Keratinocyte (primary cell): ENCODE data around the gene CCDC197. TPM values are rescaled to one million over a fixed set of nuclear protein-coding genes. Genes with fewer than 3 reads are reported as not detected.

Experiments
- DNase-seq: peaks from one replicate; pipeline ENCODE4 v3.0.0-alpha.2; 2011; ENCODE audit warnings: low read depth, missing footprints, low spot score
- FAIRE-seq: peaks from 2 replicates; lab custom pipeline; 2011; peaks lifted over from hg19 to GRCh38; lab: Jason Lieb, UNC
- H2AFZ ChIP-seq: 2 replicates; pipeline ENCODE4 v1.6.0; 2012; ENCODE audit warnings: low read length, control low read depth, inconsistent platforms; ENCODE audit not compliant: control insufficient read depth
- H3K27ac ChIP-seq: 2 replicates; pipeline ENCODE4 v1.5.1; 2011; ENCODE audit warnings: low read length; ENCODE audit not compliant: control insufficient read depth, insufficient read depth
- H3K27me3 ChIP-seq: 3 replicates; pipeline ENCODE4 v1.6.0; 2011; ENCODE audit warnings: low read length; ENCODE audit not compliant: control insufficient read depth, insufficient read depth; ENCODE audit errors: extremely low read depth
- H3K36me3 ChIP-seq, 2 experiments: 2 replicates in 1 of 2; 3 replicates in 1 of 2; pipeline ENCODE4 v1.5.1; 2011; ENCODE audit warnings: low read length in 2 of 2, mild to moderate bottlenecking in 1 of 2; ENCODE audit not compliant: control insufficient read depth in 2 of 2, insufficient read depth in 2 of 2; ENCODE audit errors: extremely low read depth in 1 of 2
- H3K4me1 ChIP-seq: 3 replicates; pipeline ENCODE4 v1.5.1; 2011; ENCODE audit warnings: low read length; ENCODE audit not compliant: control insufficient read depth, insufficient read depth; ENCODE audit errors: extremely low read depth
- H3K4me2 ChIP-seq: 3 replicates; pipeline ENCODE4 v1.6.0; 2011; ENCODE audit warnings: low read depth, low read length; ENCODE audit not compliant: control insufficient read depth, insufficient read depth; ENCODE audit errors: extremely low read depth
- H3K4me3 ChIP-seq, 3 experiments: fragments of 200-600 bp in 1 of 3; sonication (generic) in 1 of 3; 2 replicates in 2 of 3; 3 replicates in 1 of 3; pipeline ENCODE4 v1.5.1; 2011 to 2016; ENCODE audit warnings: low read length in 3 of 3, mild to moderate bottlenecking in 3 of 3, control low read depth in 2 of 3, inconsistent platforms in 1 of 3, low read depth in 1 of 3, mixed read lengths in 1 of 3, mixed run types in 1 of 3, moderate library complexity in 1 of 3; ENCODE audit not compliant: control insufficient read depth in 2 of 3, insufficient read depth in 2 of 3; ENCODE audit errors: extremely low read depth in 1 of 3
- H3K79me2 ChIP-seq: 2 replicates; pipeline ENCODE4 v1.6.0; 2012; ENCODE audit warnings: low read length; ENCODE audit not compliant: control insufficient read depth, insufficient read depth
- H3K9ac ChIP-seq: 3 replicates; pipeline ENCODE4 v1.6.0; 2011; ENCODE audit warnings: low read length; ENCODE audit not compliant: control insufficient read depth, insufficient read depth; ENCODE audit errors: extremely low read depth
- H3K9me1 ChIP-seq: 3 replicates; pipeline ENCODE4 v1.6.0; 2011; ENCODE audit warnings: low read length; ENCODE audit not compliant: control insufficient read depth, insufficient read depth; ENCODE audit errors: extremely low read depth
- H3K9me3 ChIP-seq: 2 replicates; pipeline ENCODE4 v1.5.1; 2012; ENCODE audit warnings: low read depth, low read length; ENCODE audit not compliant: control insufficient read depth
- H4K20me1 ChIP-seq: 3 replicates; pipeline ENCODE4 v1.6.0; 2011; ENCODE audit warnings: low read length; ENCODE audit not compliant: control insufficient read depth, insufficient read depth; ENCODE audit errors: extremely low read depth
- EZH2 ChIP-seq: IDR thresholded peaks from one replicate; pipeline ENCODE4 v1.6.1; 2012; ENCODE audit warnings: inconsistent platforms, mild to moderate bottlenecking, low read length, moderate library complexity
- dilution Hi-C: fragments of 300-500 bp; cut with MboI; formaldehyde crosslinking; loops from one replicate; pipeline ENCODE4 v1.7.0; 2020; ENCODE audit warnings: low sequenced_read_pairs; ENCODE audit not compliant: extremely low pct_ligation_motif_present
- polyA plus RNA-seq, 5 experiments: library from polyadenylated mRNA; depleted of rRNA in 3 of 5; stranded (reverse) in 3 of 5; stranded (forward) in 1 of 5; unstranded in 1 of 5; fragments of >200 nt; gene quantifications; 1 replicate in 1 of 5; 2 replicates in 3 of 5; 3 replicates in 1 of 5; pipeline versions ENCODE4 v1.2.1 to v1.2.3, GENCODE V29; 2011 to 2012; ENCODE audit warnings: missing spikeins in 2 of 5, low read depth in 1 of 5, low replicate concordance in 1 of 5
- TF ChIP-seq, protein P1 (sequence below), 3 experiments: IDR thresholded peaks in 1 of 3; conservative IDR thresholded peaks in 1 of 3; optimal IDR thresholded peaks in 1 of 3; 2 replicates in 2 of 3; 3 replicates in 1 of 3; pipeline versions ENCODE3 to v1.5.1; 2011; ENCODE audit warnings: low read length in 3 of 3, mild to moderate bottlenecking in 3 of 3, moderate library complexity in 2 of 3, control low read depth in 1 of 3, inconsistent platforms in 1 of 3; ENCODE audit not compliant: insufficient read depth in 2 of 3; ENCODE audit errors: extremely low read depth in 1 of 3

The CCDC197 gene
- polyA plus RNA-seq, 1 donor (not counting 4 experiments of a cell fraction or from before 2014, with no cell fraction given): not detected

DNA sequence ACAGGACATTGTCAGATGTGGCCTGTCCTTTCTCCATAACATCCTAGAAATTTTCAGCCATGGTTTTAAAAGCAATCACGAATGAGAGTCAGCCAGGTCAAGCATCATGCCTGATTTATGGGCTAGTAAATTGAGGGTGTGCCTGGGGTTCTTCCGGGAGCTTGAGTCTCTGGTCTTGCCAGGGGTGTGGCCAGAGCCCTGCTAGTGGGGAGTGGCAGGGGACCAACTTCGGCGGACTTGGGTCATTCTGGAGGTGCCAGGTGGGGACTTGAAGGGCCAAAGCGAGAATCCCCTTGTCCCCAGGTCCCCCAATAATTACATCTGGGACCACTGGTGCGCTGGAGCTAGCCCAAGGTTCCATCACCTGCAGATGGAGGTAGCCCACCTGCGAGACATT is 34.8 kb downstream of the CCDC197 start:
- TF ChIP-seq, protein P1, sequence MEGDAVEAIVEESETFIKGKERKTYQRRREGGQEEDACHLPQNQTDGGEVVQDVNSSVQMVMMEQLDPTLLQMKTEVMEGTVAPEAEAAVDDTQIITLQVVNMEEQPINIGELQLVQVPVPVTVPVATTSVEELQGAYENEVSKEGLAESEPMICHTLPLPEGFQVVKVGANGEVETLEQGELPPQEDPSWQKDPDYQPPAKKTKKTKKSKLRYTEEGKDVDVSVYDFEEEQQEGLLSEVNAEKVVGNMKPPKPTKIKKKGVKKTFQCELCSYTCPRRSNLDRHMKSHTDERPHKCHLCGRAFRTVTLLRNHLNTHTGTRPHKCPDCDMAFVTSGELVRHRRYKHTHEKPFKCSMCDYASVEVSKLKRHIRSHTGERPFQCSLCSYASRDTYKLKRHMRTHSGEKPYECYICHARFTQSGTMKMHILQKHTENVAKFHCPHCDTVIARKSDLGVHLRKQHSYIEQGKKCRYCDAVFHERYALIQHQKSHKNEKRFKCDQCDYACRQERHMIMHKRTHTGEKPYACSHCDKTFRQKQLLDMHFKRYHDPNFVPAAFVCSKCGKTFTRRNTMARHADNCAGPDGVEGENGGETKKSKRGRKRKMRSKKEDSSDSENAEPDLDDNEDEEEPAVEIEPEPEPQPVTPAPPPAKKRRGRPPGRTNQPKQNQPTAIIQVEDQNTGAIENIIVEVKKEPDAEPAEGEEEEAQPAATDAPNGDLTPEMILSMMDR (optimal IDR thresholded peaks at IDR 0.05 in 1 of 3, IDR thresholded peaks at IDR 0.05 in 1 of 3, conservative IDR thresholded peaks at IDR 0.05 in 1 of 3; ENCODE audit: extremely low read depth in 1 of 3, insufficient read depth in 2 of 3, low read length in 3 of 3): no peak
- no peak for TF ChIP-seq EZH2
- Histone ChIP-seq H3K4me2 (no peak overlapping the region), H3K4me1 (peaks cover 14% of the 10 kb centered on the region), H4K20me1 (peaks cover 3% of the 10 kb centered on the region), H3K79me2 (no peaks in the 10 kb centered on the region), H3K9ac (no peak overlapping the region), H3K9me1 (peaks cover 6% of the 10 kb centered on the region), H3K4me3 (no peak overlapping the region), H2AFZ (no peak overlapping the region), H3K36me3 (no peaks in the 10 kb centered on the region), H3K27ac (no peak overlapping the region), H3K9me3 (no peaks in the 10 kb centered on the region), H3K27me3 (no peaks in the 10 kb centered on the region)
- FAIRE-seq (no peak), DNase-seq (no peak)
- dilution Hi-C loops: no loop called here

DNA sequence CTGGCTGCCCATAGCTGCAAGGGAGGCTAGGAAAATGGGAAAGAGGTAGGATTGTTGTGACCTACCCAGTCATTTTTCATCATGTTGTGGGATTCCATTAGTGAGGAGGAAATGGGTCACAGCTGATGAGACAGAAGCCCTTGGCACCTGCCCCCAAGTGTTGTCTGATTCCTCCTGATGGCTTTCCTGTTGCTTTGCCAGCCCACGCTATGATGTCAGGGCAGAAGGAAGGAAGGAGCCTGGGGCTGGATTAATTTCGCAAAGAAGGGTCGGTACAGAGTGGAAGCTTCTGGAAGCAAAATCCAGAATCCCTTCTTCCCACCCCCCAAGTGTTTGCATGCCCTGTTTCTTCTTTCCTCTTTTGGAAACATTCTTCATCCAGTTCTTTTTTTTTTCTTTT is 37.8 kb downstream of the CCDC197 start:
- DNase-seq (no peak), FAIRE-seq (no peak)
- H3K9ac ChIP-seq: no peak overlapping the region
- dilution Hi-C loops: no loop called here
- no peak overlapping the region for H2AFZ ChIP-seq
- no peak overlapping the region for H3K4me2 ChIP-seq
- H3K4me3 ChIP-seq: no peak overlapping the region
- no peaks in the 10 kb centered on the region for H3K9me3 ChIP-seq
- no peaks in the 10 kb centered on the region for H3K79me2 ChIP-seq
- TF ChIP-seq EZH2: no peak
- TF ChIP-seq, protein P1 (optimal IDR thresholded peaks at IDR 0.05 in 1 of 3, IDR thresholded peaks at IDR 0.05 in 1 of 3, conservative IDR thresholded peaks at IDR 0.05 in 1 of 3; ENCODE audit: extremely low read depth in 1 of 3, insufficient read depth in 2 of 3, low read length in 3 of 3): no peak
- no peaks in the 10 kb centered on the region for H4K20me1 ChIP-seq
- H3K27ac ChIP-seq: no peak overlapping the region
- H3K9me1 ChIP-seq: no peaks in the 10 kb centered on the region
- no peaks in the 10 kb centered on the region for H3K4me1 ChIP-seq
- H3K27me3 ChIP-seq: no peaks in the 10 kb centered on the region
- H3K36me3 ChIP-seq: peaks cover 0 to 10% of the 10 kb centered on the region in 2 experiments
